ENCODE data around the gene SHFL. TPM values are rescaled to one million over a fixed set of nuclear protein-coding genes. Genes with fewer than 3 reads are reported as not detected.

Gene SHFL
- total RNA-seq, 1 donor from 2014 or later: 20.4 TPM

DNA sequence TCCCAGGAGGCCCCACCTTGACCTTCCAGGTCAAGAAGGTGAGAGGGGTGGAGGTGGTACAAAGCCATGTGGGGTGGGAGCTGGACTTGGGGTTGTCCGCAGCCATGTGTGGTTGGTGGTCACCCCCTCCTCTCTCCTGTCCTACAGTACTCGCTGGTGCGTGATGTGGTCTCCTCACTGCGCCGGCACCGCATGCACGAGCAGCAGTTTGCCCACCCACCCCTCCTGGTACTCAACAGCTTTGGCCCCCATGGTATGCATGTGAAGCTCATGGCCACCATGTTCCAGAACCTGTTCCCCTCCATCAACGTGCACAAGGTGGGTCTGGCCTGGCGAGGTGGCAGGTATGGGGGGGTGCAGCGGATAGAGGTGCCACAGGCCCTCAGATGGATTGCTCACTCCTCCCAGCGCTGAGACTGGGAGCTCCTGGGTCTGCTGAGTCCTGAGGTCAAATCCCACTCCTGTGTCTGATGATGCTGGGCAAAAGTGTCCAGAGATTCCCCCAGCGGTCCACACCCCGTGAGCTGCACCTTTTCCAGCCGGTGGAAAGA, 21.8 kb downstream of the SHFL start:
- DNase-seq (ENCODE audit: low read depth in 2 of 2): no peak

DNA sequence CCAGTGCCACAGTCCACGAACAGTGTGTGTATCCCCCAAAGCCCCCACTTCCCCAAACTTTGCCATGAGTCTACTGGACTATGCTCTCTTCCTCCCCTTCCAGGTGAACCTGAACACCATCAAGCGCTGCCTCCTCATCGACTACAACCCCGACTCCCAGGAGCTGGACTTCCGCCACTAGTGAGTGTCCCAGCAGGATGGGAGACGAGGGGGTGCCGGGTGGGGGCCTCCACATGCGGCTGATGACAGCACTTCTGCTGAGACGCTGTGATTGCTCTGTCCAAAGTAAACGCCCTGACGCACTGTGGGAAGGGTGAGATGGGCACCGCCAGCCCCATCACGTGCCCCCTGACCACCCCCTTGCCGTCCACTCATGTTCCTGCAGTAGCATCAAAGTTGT, 23.4 kb downstream of the SHFL start:
- no peak for DNase-seq (ENCODE audit: low read depth in 2 of 2)

DNA sequence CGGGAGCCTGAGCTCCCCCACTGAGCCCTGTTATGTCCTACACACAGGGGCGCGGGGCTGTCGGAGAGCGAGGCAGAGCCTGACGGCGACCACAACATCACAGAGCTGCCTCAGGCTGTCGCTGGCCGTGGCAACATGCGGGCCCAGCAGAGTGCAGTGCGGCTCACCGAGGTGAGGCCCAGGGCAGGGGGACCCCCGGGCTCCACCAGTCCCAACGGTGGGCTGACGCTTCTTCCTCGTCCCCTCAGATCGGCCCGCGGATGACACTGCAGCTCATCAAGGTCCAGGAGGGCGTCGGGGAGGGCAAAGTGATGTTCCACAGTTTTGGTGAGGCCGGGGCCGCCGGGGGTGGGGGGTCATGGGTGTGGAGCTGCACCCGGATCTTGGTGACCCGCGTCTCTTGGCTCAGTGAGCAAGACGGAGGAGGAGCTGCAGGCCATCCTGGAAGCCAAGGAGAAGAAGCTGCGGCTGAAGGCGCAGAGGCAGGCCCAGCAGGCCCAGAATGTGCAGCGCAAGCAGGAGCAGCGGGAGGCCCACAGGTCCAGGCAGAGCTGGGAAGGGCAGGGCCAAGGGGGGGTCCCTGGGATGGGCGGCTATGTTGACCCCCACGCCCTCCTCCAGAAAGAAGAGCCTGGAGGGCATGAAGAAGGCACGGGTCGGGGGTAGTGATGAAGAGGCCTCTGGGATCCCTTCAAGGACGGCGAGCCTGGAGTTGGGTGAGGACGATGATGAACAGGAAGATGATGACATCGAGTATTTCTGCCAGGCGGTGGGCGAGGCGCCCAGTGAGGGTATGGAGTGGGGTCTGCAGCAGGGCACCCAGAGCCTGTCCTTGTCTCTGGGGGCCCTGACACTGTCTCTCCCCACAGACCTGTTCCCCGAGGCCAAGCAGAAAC, 24.2 kb downstream of the SHFL start:
- DNase-seq (ENCODE audit: low read depth in 2 of 2): no peak

DNA sequence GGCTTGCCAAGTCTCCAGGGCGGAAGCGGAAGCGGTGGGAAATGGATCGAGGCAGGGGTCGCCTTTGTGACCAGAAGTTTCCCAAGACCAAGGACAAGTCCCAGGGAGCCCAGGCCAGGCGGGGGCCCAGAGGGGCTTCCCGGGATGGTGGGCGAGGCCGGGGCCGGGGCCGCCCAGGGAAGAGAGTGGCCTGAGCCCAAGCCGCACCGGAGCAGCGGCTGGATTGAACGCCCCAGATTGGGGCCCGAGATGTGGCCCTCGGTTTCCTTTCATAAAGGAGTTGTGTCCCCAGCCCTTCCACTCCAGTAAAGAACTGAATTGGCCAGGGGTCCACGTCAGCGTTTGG, 24.8 kb downstream of the SHFL start:
- DNase-seq (ENCODE audit: low read depth in 2 of 2): no peak

DNA sequence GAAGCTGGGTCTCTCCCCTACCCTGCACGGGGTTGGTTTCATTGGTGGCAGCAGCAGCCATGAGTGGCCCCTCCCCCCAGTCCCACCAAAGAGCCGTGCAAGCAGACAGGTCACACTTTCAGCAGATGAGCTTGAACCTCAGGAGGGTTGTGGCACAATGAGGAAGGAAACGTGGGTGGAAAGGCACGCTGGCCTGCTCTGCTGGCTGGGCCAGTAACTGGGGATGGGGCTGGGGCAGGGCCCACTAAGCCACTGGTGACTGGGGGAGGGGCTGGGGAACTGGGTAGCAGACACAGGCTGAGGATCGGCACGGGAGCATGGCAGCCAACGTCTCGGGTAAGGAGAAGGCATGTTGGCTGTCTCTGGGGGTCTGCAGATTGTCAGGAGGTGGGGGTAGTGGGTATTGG, 25.3 kb downstream of the SHFL start, which contains the start of gene P2RY11:
Gene P2RY11 (plus strand): TSS at position 289 of the 407 bp plus-strand sequence. CDS start 29 bp downstream, at position 318.
- DNase-seq (ENCODE audit: low read depth in 2 of 2): no peak

DNA sequence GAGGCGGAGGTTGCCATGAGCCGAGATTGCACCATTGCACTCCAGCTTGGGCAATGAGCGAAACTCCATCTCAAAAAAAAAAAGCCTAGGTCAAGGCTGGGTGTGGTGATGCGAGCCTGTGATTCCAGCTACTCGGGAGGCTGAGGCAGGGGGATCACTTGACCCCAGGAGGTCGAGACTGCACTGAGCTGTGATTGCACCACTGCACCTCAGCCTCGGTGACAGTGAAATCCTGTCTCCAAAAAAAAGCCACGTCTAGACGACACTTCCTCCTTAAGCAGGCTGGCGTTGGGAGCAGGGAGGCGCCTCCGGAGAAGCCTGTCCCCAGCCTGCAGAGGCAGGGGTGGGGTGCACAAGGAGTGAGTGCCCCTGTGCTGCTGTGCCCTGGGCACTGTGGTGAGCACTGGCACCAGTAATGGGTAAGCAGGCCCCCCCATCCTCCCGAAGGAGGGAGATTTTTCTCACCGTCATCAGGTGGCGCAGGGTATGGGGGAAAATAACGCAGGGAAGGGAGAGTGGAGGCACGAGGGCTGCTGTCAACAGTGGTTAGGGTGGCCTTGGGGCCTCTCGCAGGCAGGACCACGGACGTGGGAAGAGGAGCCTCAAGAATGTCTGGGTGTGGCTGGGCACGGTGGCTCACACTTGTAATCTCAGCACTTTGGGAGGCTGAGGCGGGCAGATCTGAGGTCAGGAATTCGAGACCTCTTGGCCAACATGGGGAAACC, 26.1 kb downstream of the SHFL start:
- no peak for DNase-seq (ENCODE audit: low read depth in 2 of 2)

DNA sequence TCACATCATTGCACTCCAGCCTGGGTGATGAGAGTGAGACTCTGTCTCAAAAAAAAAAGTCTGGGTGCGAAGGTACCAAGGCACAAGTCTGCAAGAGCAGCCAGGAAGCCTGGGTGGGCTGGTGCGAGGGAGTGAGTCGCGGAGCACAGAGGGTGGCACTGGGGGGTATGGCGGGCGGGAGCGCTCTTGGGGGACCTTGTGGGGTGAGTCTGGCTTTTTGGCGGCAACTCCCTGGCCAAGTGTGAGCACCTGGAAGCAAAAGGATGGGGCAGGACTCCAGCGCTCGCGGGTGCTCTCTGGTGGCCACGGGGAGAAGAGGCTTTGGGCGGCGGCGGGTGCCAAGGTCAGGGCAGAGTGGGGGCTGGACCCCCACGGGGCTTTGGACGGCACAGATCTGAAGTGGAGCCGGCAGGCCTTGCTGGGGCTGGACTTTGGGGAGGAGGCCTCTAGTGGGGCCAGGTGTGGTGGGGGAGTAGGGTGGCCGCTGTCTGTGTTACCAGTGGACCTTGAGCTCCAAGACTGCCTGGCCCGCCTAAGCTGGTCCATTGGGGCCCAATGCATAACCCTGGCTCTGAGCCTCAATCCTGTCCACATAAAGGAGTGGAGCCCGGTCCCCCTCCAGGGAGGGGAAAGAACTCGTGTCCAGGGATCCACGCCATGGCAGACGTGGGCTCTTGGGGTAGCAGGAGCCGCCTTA, 26.9 kb downstream of the SHFL start:
- DNase-seq (ENCODE audit: low read depth in 2 of 2): peak; percentile 39 to 45

DNA sequence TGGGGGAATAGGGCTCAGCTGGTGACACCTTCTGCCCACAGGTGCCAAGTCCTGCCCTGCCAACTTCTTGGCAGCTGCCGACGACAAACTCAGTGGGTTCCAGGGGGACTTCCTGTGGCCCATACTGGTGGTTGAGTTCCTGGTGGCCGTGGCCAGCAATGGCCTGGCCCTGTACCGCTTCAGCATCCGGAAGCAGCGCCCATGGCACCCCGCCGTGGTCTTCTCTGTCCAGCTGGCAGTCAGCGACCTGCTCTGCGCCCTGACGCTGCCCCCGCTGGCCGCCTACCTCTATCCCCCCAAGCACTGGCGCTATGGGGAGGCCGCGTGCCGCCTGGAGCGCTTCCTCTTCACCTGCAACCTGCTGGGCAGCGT, 27.5 kb downstream of the SHFL start:
- no peak for DNase-seq (ENCODE audit: low read depth in 2 of 2)

DNA sequence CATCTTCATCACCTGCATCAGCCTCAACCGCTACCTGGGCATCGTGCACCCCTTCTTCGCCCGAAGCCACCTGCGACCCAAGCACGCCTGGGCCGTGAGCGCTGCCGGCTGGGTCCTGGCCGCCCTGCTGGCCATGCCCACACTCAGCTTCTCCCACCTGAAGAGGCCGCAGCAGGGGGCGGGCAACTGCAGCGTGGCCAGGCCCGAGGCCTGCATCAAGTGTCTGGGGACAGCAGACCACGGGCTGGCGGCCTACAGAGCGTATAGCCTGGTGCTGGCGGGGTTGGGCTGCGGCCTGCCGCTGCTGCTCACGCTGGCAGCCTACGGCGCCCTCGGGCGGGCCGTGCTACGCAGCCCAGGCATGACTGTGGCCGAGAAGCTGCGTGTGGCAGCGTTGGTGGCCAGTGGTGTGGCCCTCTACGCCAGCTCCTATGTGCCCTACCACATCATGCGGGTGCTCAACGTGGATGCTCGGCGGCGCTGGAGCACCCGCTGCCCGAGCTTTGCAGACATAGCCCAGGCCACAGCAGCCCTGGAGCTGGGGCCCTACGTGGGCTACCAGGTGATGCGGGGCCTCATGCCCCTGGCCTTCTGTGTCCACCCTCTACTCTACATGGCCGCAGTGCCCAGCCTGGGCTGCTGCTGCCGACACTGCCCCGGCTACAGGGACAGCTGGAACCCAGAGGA, 28.0 kb downstream of the SHFL start:
- no peak for DNase-seq (ENCODE audit: low read depth in 2 of 2)

DNA sequence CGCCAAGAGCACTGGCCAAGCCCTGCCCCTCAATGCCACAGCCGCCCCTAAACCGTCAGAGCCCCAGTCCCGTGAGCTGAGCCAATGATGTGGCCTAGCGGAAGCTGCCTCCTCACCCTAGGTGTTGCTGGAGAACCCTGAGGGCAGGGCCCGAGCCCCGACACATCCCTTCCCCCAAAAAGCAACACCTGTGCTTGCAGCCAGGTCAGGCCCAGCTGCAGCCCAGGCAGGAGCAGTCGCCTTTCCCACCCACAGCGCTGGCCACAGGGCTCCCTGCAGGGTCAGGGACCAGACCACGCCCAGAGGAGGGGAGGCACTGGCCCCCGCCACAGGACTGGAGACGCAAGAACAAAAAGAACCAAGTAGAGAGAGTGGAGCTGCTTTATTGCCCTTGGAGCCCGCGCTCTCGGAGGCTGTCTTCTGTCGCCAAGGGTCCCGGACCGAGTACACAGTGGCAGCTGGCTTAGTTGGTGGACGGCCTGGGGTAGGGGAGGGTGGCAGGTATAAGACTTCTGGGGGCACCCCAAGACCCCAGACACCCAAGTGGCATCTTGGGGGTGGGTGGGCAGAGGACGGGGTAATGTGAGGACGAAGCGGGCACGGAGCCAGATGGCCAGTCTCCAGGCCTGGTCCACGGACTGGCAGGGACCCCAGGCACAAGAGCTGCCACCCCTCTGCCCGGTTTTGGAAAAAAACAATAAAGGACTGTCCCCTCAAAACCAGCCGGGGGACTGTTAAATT, 28.7 kb downstream of the SHFL start:
- DNase-seq (ENCODE audit: low read depth in 2 of 2): no peak

DNA sequence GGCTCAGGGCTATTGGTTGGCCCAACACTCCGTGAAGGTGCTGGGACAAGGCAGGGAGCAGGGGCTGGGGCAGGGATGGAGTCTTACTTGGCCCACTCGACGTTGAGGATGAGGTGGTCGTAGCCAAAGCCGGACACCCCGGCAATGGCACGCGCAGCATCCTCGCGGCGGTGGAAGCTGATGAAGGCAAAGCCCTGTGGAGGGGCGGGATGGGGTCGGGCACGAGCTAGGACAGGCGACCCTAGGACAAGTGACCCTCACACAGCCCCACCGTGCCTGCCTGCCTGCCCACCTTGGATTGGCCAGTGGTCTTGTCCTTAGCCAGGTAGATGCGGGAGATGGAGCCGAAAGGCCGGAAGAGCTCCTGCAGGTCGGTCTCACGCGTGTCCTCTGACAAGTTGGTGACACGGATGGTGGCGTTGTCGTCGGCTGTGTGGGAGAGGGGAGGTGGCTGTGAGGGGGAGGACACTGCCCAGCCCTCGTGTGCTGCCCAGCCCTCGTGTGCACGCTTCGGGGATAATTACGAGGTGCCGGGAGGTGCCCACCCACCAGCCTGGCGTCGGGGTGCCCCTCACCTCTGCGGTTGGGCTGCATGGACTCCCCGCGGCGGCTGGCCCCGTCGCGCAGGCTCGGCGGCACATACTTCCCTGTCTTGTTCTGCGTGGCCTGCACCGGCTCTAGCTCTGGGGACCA, 29.4 kb downstream of the SHFL start:
- no peak for DNase-seq (ENCODE audit: low read depth in 2 of 2)

DNA sequence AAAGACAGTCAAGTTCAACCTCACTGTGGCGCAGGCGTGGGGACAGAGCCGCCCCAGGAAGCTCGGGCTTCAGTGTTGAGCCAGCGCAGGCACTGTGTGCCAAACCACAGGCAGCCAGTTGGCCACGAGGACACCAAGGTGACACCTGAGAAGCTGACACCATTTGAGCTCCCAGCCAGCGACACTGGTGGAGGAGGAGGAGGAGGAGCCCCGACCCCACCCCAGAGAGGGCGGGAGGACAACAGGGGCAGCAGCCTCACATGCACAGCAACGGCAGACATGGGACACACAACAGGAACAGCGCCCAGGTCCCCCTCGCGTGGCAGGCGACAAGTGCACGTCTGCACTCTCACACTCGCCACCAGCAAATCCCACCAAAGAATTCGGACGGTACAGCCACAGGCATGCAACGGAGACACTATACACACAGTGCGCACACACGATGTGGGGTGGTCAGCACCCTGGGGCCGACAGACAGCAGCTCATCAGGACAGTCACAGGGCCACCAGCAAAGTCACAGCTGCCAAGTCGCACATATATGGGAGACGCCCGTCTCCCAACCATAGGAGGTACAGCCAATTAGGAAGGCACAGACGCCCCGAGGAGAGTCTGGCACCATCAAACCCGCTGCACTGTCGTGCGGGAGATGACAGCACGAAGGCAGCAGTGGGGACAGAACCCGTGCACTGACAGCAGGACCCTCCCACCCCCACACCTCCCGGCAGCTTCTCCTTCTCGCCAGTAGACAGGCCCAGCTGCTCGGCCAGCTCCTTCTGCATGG, 30.2 kb downstream of the SHFL start:
- no peak for DNase-seq (ENCODE audit: low read depth in 2 of 2)

DNA sequence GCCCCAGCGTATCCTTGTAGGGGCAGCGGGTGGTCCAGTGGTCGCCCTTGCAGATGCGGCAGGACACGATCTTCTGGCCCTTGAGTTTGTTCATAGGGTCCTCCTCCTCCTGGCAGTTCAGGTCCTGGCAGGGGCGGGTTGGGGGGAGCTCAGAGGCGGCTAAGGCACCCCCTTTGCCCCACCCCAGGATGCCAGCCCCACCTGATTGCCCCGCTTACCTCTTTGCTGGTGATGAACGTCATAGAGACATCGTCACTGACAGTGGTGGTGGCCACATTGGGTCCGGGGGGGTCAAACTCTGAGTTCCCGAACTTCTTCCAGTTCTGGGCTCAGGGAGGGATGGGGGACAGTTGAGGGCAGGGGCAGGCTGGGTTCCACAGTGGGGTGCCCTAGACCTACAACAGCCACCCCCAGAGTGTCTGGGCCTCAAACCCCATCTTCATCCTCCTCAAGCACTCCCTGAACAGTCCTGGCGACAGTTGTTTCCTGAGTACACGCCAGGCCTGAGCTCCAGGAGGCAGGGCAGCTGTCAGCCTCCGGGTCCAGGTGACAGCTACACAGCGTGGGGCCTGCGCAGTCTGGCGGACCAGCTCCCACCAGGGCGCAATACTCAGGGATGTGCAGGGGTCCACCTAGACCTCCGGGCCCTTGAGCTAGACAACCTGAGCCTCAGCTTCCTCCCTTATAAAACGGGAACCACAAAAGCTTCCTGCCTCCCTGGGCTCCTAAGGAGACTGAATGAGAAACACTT, 30.9 kb downstream of the SHFL start:
- DNase-seq (ENCODE audit: low read depth in 2 of 2): no peak

DNA sequence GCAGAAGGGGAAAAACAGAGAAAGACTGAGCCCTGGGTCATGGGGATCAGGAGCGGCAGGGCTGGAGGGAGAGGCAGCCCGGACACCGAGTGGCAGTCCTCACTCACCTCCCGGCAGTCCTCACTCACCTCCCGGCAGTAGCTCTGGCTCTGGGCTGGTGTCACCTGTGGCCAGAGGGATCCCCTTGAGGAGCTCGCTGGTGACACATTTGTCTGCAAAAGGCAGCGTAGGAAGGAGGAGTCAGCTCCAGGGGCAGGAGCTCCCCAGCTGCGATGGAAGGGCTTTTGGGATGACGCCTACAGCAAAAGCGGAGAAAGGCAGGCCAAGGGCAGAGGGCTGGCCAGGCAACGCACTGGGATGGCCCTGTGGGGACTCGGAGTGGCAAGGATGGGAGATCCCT, 32.8 kb downstream of the SHFL start:
- peak in 1 of 2 donors; percentile 18 for DNase-seq (ENCODE audit: low read depth in 2 of 2)

DNA sequence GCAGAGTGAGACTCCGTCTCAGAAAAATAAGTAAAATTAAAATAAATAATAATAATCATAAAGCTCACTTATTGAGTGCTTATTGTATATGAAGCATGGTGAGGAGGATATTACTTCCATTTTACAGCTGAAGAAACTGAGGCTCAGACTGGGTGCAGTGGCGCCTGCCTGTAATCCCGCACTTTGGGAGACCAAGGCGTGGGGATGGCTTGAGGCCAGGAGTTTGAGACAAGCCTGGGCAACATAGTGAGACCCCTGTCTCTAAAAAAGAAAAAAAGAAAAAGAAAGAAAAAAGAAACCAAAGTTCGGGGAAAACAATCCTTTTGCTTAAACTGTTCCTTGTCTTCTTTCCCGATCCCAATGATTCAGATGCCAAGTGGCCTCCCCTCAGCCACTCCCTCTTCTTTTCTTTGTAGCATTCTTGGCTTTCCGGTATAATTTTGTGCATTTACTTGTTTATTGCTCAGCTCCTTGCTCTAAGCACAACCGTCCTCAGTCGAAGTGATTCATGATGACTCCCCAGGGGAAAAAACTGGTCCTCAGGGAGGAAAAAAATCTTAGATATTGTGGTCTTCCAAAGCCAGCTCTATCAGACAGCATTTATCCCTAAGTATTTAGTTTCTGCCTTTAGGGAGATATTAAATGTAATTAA, 34.5 kb downstream of the SHFL start:
- peak in 1 of 2 donors; percentile 83 for DNase-seq (ENCODE audit: low read depth in 2 of 2)

DNA sequence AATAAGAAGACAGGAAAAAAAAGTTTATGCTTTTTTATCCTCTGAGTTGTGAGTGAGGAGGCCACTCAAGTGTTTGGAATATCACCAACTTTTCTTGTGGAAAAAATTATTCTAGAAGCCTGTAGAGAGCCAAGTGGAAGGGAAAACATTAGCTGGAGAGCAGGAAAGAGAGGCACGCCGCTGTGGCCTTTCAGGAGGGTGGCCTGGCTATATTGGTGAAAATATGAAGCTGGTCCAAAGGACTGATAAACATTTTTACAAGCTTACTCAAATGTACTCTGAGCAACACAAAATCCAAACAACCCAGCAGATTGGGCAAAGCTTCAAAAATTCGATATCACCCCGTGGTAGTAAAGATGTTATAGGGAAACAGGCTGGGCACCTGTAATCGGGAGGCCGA, 35.9 kb downstream of the SHFL start:
- DNase-seq (ENCODE audit: low read depth in 2 of 2): peak in 1 of 2 donors; percentile 78

DNA sequence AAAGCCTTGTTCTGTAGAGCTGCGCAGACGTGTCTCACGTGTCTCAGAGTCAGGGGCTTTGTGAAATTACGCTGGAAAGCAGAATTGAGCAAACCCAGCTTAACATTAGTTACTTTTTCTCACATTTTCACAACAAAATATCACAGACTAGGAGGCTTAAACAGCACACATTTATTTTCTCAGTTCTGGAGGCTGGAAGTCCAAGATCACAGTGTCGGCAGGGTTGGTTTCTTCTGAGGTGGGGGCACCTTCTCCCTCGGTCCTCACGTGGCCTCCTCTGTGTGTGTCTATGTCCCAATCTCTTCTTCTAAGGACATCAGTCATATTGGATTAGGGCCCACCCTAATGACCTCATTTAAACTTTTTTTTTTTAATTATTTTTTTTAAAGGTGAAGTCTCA, 38.3 kb downstream of the SHFL start:
- no peak for DNase-seq (ENCODE audit: low read depth in 2 of 2)

DNA sequence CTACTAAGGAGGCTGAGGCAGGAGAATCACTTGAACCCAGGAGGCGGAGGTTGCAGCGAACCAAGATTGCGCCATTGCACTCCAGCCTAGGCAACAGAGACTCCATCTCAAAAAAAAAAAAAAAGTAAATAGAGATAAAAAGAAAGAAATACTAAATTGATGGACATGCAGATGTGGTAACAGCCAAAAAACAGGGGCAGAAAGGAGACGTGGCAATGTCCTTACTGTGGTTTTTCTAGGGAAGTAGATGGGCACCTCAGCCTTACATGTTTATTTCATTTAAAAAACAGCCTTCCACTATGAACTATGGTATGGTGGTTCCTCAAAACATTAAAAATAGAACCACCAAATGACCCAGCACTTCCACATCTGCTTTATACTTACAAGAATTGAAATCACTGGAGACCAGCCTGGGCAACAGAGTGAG, 40.1 kb downstream of the SHFL start:
- DNase-seq (ENCODE audit: low read depth in 2 of 2): no peak
